ENCODE data around the gene EPO.

Gene EPO

GRCh38 chr7:100731937-100732636 is 11.8 kb downstream of the EPO start:
- no peak overlapping the region for H3K4me3 ChIP-seq (ENCODE audit: low read depth, low read length)
- no peak for DNase-seq (ENCODE audit: low read depth)
- TF ChIP-seq MYC (IDR thresholded peaks at IDR 0.05; ENCODE audit: low read depth, low read length) (no peak), POLR2A (IDR thresholded peaks at IDR 0.05; ENCODE audit: extremely low read depth, insufficient read length) (no peak), CTCF (IDR thresholded peaks at IDR 0.05; ENCODE audit: low read depth, low read length) (no peak), MAX (IDR thresholded peaks at IDR 0.05; ENCODE audit: low read depth, low read length) (no peak)

- DNase-seq (ENCODE audit: low read depth): no peak
- TF ChIP-seq CTCF (IDR thresholded peaks at IDR 0.05; ENCODE audit: low read depth, low read length): no peak
- TF ChIP-seq MAX (IDR thresholded peaks at IDR 0.05; ENCODE audit: low read depth, low read length): no peak
- no peak overlapping the region for H3K4me3 ChIP-seq (ENCODE audit: low read depth, low read length)
Observed at GRCh38 chr7:100735730-100736129, 15.5 kb downstream of the EPO start.

GRCh38 chr7:100736671-100737070 is 16.4 kb downstream of the EPO start:
- TF ChIP-seq POLR2A (IDR thresholded peaks at IDR 0.05; ENCODE audit: extremely low read depth, insufficient read length) (no peak), CTCF (IDR thresholded peaks at IDR 0.05; ENCODE audit: low read depth, low read length) (no peak), MYC (IDR thresholded peaks at IDR 0.05; ENCODE audit: low read depth, low read length) (no peak), MAX (IDR thresholded peaks at IDR 0.05; ENCODE audit: low read depth, low read length) (no peak)
- H3K4me3 ChIP-seq (ENCODE audit: low read depth, low read length): no peak overlapping the region
- no peak for DNase-seq (ENCODE audit: low read depth)

- TF ChIP-seq MAX (IDR thresholded peaks at IDR 0.05; ENCODE audit: low read depth, low read length) (no peak), POLR2A (IDR thresholded peaks at IDR 0.05; ENCODE audit: extremely low read depth, insufficient read length) (no peak), CTCF (IDR thresholded peaks at IDR 0.05; ENCODE audit: low read depth, low read length) (no peak), MYC (IDR thresholded peaks at IDR 0.05; ENCODE audit: low read depth, low read length) (no peak)
- DNase-seq (ENCODE audit: low read depth): no peak
- H3K4me3 ChIP-seq (ENCODE audit: low read depth, low read length): no peak overlapping the region
Observed at GRCh38 chr7:100739934-100740333, 19.7 kb downstream of the EPO start.

GRCh38 chr7:100744605-100745004 is 24.3 kb downstream of the EPO start:
- no peak overlapping the region for H3K4me3 ChIP-seq (ENCODE audit: low read depth, low read length)
- DNase-seq (ENCODE audit: low read depth): no peak
- no peak for TF ChIP-seq MAX (IDR thresholded peaks at IDR 0.05; ENCODE audit: low read depth, low read length)
- no peak for TF ChIP-seq MYC (IDR thresholded peaks at IDR 0.05; ENCODE audit: low read depth, low read length)
- TF ChIP-seq CTCF (IDR thresholded peaks at IDR 0.05; ENCODE audit: low read depth, low read length): no peak
- no peak for TF ChIP-seq POLR2A (IDR thresholded peaks at IDR 0.05; ENCODE audit: extremely low read depth, insufficient read length)

Data from NB4 (cell line).